Endodermal cell (in vitro differentiated cells): ENCODE data around the gene CRYBB2. TPM values are rescaled to one million over a fixed set of nuclear protein-coding genes. Genes with fewer than 3 reads are reported as not detected.

Experiments used
- DNase-seq: peaks from one replicate; pipeline ENCODE4 v3.0.0-alpha.2; 2017
- H3K27ac ChIP-seq: 2 replicates; pipeline ENCODE4 v1.5.1; 2013; ENCODE audit warnings: mild to moderate bottlenecking, low read depth, low read length, moderate library complexity
- H3K27me3 ChIP-seq: 2 replicates; pipeline ENCODE4 v1.6.1; 2013; ENCODE audit warnings: mild to moderate bottlenecking, low read length, moderate library complexity; ENCODE audit not compliant: insufficient read depth, control insufficient read depth, poor library complexity, severe bottlenecking
- H3K36me3 ChIP-seq: 2 replicates; pipeline ENCODE4 v1.7.0; 2013; ENCODE audit warnings: mild to moderate bottlenecking, low read length, moderate library complexity; ENCODE audit not compliant: control insufficient read depth, insufficient read depth
- H3K4me1 ChIP-seq: one replicate; pipeline ENCODE4 v1.7.0; 2013; ENCODE audit warnings: low read length; ENCODE audit not compliant: control insufficient read depth, insufficient read depth
- H3K4me3 ChIP-seq: 2 replicates; pipeline ENCODE4 v1.5.1; 2013; ENCODE audit warnings: mild to moderate bottlenecking, low read length, moderate library complexity
- H3K9ac ChIP-seq: 2 replicates; pipeline ENCODE4 v1.6.1; 2013; ENCODE audit warnings: mild to moderate bottlenecking, low read length, moderate library complexity; ENCODE audit not compliant: poor library complexity, severe bottlenecking; ENCODE audit errors: extremely low read depth
- H3K9me3 ChIP-seq: 2 replicates; pipeline ENCODE4 v1.6.1; 2013; ENCODE audit warnings: mild to moderate bottlenecking, low read length, moderate library complexity; ENCODE audit not compliant: control insufficient read depth
- H3K27ac Mint-ChIP-seq: 2 replicates; pipeline ENCODE4 v1.8.0; 2020; ENCODE audit warnings: mixed read lengths
- H3K27me3 Mint-ChIP-seq: 2 replicates; pipeline ENCODE4 v1.8.0; 2021; ENCODE audit warnings: mild to moderate bottlenecking, mixed read lengths; ENCODE audit not compliant: insufficient read depth
- H3K36me3 Mint-ChIP-seq: 2 replicates; pipeline ENCODE4 v1.8.0; 2020; ENCODE audit warnings: low read depth, mixed read lengths
- H3K4me1 Mint-ChIP-seq: 2 replicates; pipeline ENCODE4 v1.8.0; 2020; ENCODE audit warnings: mixed read lengths
- H3K4me3 Mint-ChIP-seq: 2 replicates; pipeline ENCODE4 v1.8.0; 2020; ENCODE audit warnings: mild to moderate bottlenecking, moderate library complexity, mixed read lengths
- H3K9me3 Mint-ChIP-seq: 2 replicates; pipeline ENCODE4 v1.8.0; 2020; ENCODE audit warnings: mild to moderate bottlenecking, mixed read lengths
- CTCF ChIP-seq: fragments of 200-600 bp; sonication (generic); conservative IDR thresholded peaks from 2 replicates; pipeline ENCODE4 v1.5.0; 2021; ENCODE audit warnings: antibody characterized with exemption, mild to moderate bottlenecking
- WGBS, 2 experiments: methylation state at CpG; one replicate each; pipeline versions ENCODE4 v1.1.5 to v1.1.7; 2013; ENCODE audit warnings: missing lambda C conversion rate in 2 of 2, mixed read lengths in 1 of 2; ENCODE audit not compliant: insufficient coverage in 1 of 2, insufficient read length in 1 of 2; 5-methylcytosine and 5-hydroxymethylcytosine counted together
- total RNA-seq, 2 donors: library from RNA; stranded (reverse); fragmentation: NEBNext Ultra II Directional in 1 of 2; extraction: Animal tissue kit (Norgen Biotek cat#: 25700) in 1 of 2; gene quantifications; 2 replicates in 1 of 2; 3 replicates in 1 of 2; pipeline ENCODE4 v1.2.1, GENCODE V29; 2021

Gene CRYBB2
- total RNA-seq, 2 donors from 2014 or later: not detected

- Histone ChIP-seq H3K36me3 (peaks cover 25% of the 10 kb centered on the region), H3K27me3 (no peaks in the 10 kb centered on the region), H3K4me3 (no peak overlapping the region), H3K9ac (no peak overlapping the region), H3K27ac (no peak overlapping the region), H3K9me3 (no peaks in the 10 kb centered on the region), H3K4me1 (no peaks in the 10 kb centered on the region)
- Mint-ChIP-seq H3K4me3 (no peak overlapping the region), H3K4me1 (no peaks in the 10 kb centered on the region), H3K9me3 (no peaks in the 10 kb centered on the region), H3K27ac (no peak overlapping the region), H3K36me3 (peaks cover 20% of the 10 kb centered on the region), H3K27me3 (no peaks in the 10 kb centered on the region)
- 93 to 95% methylated on average over 3 to 4 of the region's 4 CpGs for WGBS, 2 experiments
- no peak for DNase-seq
- TF ChIP-seq CTCF: no peak
Observed at GRCh38 chr22:25197340-25197739, 22.1 kb upstream of the CRYBB2 start.

- H3K27me3 Mint-ChIP-seq: no peaks in the 10 kb centered on the region
- Histone ChIP-seq H3K27ac (no peak within 1 kb of the TSS), H3K36me3 (peaks cover 17% of the 10 kb centered on the region), H3K9me3 (no peaks in the 10 kb centered on the region), H3K27me3 (no peaks in the 10 kb centered on the region), H3K4me3 (no peak within 1 kb of the TSS), H3K9ac (no peak within 1 kb of the TSS), H3K4me1 (no peaks in the 10 kb centered on the region)
- DNase-seq: no peak
- no peaks in the 10 kb centered on the region for H3K9me3 Mint-ChIP-seq
- no peak within 1 kb of the TSS for H3K4me3 Mint-ChIP-seq
- no peaks in the 10 kb centered on the region for H3K4me1 Mint-ChIP-seq
- peaks cover 15% of the 10 kb centered on the region for H3K36me3 Mint-ChIP-seq
- H3K27ac Mint-ChIP-seq: no peak within 1 kb of the TSS
- TF ChIP-seq CTCF: no peak
- WGBS, 2 experiments: 86 to 92% methylated on average over 11 to 17 of the region's 17 CpGs
Observed at GRCh38 chr22:25199731-25200520, 19.5 kb upstream of the CRYBB2 start, which contains the start of gene CRYBB3. CRYBB3 (plus strand) TSS chr22:25199858; CDS start chr22:25201397, 1,539 bp downstream.

- H3K27me3 ChIP-seq: no peaks in the 10 kb centered on the region
- DNase-seq: no peak
- Mint-ChIP-seq H3K9me3 (no peaks in the 10 kb centered on the region), H3K4me3 (no peak overlapping the region), H3K27me3 (no peaks in the 10 kb centered on the region), H3K4me1 (no peaks in the 10 kb centered on the region), H3K36me3 (peaks cover 16% of the 10 kb centered on the region), H3K27ac (no peak overlapping the region)
- no peak overlapping the region for H3K4me3 ChIP-seq
- H3K4me1 ChIP-seq: no peaks in the 10 kb centered on the region
- 90 to 98% methylated on average over 6 to 7 of the region's 7 CpGs for WGBS, 2 experiments
- peaks cover 13% of the 10 kb centered on the region for H3K36me3 ChIP-seq
- H3K9ac ChIP-seq: no peak overlapping the region
- H3K27ac ChIP-seq: no peak overlapping the region
- H3K9me3 ChIP-seq: no peaks in the 10 kb centered on the region
- TF ChIP-seq CTCF: no peak
Observed at GRCh38 chr22:25200967-25201366, 18.5 kb upstream of the CRYBB2 start.
